HFF-Myc (cell line): Measurements from ENCODE around the gene SNX20.

Experiments used
- DNase-seq: peaks from one replicate; pipeline ENCODE4 v3.0.0-alpha.2; 2011; ENCODE audit warnings: low read depth; ENCODE audit errors: extremely low read depth
- H3K4me3 ChIP-seq: replicated peaks from 2 replicates; pipeline ENCODE4 v1.5.1; 2011; ENCODE audit warnings: low read depth, mild to moderate bottlenecking, control low read depth, low read length
- TF ChIP-seq, protein P1 (sequence below): IDR thresholded peaks from 2 replicates; pipeline ENCODE4 v1.5.1; 2012; ENCODE audit warnings: mild to moderate bottlenecking, low read depth, low read length, control low read depth; ENCODE audit errors: missing control alignments

The SNX20 gene

DNA sequence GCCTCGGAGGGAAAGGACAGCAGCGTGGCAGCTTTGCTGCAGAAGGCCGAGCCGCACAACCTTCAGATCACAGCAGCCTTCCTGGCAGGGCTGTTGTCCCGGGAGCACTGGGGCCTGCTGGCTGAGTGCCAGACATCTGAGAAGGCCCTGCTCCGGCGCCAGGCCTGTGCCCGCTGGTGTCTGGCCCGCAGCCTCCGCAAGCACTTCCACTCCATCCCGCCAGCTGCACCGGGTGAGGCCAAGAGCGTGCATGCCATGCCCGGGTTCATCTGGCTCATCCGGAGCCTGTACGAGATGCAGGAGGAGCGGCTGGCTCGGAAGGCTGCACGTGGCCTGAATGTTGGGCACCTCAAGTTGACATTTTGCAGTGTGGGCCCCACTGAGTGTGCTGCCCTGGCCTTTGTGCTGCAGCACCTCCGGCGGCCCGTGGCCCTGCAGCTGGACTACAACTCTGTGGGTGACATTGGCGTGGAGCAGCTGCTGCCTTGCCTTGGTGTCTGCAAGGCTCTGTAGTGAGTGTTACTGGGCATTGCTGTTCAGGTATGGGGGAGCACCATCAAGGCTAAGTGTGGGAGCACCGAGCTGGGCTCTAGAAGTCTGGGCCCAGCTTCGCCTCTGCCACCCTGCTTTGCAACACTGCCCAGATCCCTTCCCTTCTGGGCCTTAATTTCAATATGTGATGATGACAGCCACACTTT lies 30.9 kb upstream of the SNX20 start:
- no peak for DNase-seq
- TF ChIP-seq, protein P1, sequence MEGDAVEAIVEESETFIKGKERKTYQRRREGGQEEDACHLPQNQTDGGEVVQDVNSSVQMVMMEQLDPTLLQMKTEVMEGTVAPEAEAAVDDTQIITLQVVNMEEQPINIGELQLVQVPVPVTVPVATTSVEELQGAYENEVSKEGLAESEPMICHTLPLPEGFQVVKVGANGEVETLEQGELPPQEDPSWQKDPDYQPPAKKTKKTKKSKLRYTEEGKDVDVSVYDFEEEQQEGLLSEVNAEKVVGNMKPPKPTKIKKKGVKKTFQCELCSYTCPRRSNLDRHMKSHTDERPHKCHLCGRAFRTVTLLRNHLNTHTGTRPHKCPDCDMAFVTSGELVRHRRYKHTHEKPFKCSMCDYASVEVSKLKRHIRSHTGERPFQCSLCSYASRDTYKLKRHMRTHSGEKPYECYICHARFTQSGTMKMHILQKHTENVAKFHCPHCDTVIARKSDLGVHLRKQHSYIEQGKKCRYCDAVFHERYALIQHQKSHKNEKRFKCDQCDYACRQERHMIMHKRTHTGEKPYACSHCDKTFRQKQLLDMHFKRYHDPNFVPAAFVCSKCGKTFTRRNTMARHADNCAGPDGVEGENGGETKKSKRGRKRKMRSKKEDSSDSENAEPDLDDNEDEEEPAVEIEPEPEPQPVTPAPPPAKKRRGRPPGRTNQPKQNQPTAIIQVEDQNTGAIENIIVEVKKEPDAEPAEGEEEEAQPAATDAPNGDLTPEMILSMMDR: no peak
- H3K4me3 ChIP-seq: no peak overlapping the region

DNA sequence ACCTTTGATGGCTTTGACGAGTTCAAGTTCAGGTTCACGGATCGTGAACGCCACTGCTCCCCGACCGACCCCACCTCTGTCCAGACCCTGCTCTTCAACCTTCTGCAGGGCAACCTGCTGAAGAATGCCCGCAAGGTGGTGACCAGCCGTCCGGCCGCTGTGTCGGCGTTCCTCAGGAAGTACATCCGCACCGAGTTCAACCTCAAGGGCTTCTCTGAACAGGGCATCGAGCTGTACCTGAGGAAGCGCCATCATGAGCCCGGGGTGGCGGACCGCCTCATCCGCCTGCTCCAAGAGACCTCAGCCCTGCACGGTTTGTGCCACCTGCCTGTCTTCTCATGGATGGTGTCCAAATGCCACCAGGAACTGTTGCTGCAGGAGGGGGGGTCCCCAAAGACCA lies 29.9 kb upstream of the SNX20 start:
- TF ChIP-seq, protein P1: no peak
- H3K4me3 ChIP-seq: no peak overlapping the region
- DNase-seq: no peak

DNA sequence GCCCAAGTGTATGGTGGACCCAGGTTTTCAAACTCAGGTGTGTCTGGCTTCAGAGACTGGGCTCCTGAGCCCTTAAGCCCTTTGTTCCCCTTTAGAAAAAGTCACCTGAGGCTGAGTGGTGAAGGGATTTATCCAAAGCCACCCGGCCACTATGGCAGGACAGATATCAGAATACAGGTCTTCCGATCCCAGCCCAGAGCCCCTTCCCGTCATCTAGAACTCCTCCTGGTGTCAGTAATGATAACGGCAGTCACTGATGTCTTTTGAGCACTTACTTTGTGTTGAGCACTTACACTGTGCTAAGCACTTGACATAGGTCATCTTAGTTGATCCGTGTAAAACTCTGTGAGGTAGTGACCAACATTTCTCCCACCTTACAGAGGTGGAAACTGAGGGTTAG lies 28.9 kb upstream of the SNX20 start:
- no peak for DNase-seq
- TF ChIP-seq, protein P1: no peak
- no peak overlapping the region for H3K4me3 ChIP-seq

DNA sequence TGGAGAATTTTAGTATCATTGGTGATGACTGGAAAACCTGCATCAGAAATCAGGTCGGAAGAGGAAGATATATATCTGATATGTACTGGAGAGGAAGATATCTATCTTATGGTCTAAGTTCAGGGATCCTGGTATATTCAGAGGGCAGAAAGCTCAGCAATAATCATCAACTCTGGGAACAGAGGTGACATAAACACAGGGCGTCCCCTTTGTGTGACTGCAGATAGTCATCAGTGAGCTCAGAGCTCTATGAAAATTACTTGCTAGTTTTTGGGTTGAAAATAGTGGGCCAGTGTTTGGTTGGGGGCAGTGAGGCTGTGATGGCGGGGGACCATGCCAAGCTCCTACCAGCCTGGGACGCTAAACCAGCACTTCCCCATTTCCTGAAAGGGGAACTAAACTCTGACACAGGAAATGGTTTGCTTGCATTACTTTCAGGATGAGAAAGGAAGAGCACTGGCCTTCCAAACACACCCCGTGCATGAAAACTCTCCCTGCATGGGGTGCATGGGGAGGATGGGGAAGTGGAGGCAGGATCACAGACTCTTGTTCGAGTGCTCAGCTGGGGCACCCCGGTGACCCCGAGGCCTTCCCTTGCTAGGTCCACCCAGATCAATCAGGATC lies 28.1 kb upstream of the SNX20 start:
- TF ChIP-seq, protein P1: no peak
- no peak overlapping the region for H3K4me3 ChIP-seq
- DNase-seq: no peak

DNA sequence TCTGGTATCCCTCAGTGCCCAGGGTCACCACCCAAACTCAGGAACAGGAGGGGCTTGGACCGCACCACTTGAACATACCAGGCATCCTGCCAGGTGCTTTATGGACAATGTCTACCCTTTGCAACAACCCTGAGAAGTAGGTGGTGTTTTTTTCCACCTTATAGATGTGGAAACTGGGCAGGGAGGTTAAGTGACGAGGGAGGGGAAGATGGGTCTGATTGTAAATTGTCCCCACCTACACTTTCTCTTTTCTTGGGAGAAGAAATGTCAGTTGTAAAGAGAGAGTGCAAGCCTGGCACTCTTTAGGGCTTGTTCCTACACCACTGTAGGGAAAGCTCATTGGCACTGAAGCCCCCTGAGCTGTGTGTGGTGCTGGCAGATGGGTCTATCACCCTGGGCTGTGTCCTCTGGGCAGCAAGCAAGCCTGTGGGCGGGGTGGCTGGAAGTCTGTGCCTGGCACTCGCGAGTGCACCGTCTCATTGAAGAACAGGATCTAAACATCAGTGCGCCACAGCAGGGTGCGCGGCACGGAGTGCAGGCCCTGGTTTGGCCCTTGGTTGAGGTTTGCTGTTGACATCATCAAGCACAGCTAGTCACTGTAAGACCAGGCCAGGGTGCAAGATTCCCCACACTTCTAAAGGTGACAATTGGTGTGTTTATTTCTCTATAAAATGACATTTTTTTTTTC lies 27.4 kb upstream of the SNX20 start:
- TF ChIP-seq, protein P1: no peak
- DNase-seq: no peak
- no peak overlapping the region for H3K4me3 ChIP-seq

DNA sequence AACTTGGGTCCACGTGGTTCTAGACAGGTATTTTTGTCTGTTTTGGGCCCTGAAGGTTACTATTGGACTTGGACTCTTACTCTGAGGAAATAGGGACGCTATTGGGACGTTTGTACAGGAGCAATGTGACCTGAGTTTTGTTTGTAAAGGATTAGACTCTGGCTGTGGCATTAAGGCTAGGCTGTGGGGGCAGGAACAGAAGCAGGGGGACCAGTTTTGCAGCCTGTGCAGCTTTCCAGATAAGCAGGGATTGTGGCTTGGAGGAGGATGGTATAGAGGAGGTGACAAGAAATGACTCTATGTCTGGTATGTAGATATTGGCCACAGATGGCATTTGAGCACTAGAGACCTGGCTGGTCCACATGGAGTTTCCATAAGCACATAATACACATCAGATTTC lies 25.1 kb upstream of the SNX20 start:
- no peak for DNase-seq
- TF ChIP-seq, protein P1: no peak
- H3K4me3 ChIP-seq: no peak overlapping the region
